Ovary (tissue), 3 donors: ENCODE results near the gene ACAD8.

Experiments
- POLR2A ChIP-seq: fragments of 450-650 bp; IDR thresholded peaks from one replicate; pipeline ENCODE4 v1.6.1; 2017; ENCODE audit warnings: antibody characterized with exemption, mild to moderate bottlenecking, moderate library complexity
- TF ChIP-seq, protein P1 (sequence below), 3 donors: fragments of 450-650 bp in 2 of 3; fragments of 200-600 bp in 1 of 3; IDR thresholded peaks; one replicate each; pipeline versions ENCODE4 v1.5.1 to v1.8.0; 2016 to 2022; ENCODE audit warnings: antibody characterized with exemption in 3 of 3, mild to moderate bottlenecking in 1 of 3
- donor health status: DM: no; HTN: no; CAD: no.

DNA sequence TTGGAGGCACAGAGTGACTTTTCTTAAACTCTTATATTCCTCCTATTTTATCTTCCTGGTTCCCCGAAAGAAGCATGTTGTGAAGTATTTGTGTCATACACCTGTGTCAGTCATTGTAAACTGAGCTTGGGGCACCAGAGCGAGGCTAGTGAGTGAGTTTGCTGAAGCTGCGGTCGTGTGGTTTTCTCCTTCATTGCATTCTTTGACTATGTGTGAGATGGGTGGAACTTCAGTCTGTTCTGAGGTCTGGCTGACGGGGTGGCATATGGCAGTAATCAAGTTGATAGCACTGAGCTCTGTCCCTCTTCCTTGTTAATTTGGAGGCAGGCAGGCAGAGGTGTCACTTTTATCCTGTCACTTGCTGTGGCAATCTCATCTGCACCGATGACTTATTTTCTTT is 24.7 kb upstream of the ACAD8 start:
- TF ChIP-seq, protein P1, sequence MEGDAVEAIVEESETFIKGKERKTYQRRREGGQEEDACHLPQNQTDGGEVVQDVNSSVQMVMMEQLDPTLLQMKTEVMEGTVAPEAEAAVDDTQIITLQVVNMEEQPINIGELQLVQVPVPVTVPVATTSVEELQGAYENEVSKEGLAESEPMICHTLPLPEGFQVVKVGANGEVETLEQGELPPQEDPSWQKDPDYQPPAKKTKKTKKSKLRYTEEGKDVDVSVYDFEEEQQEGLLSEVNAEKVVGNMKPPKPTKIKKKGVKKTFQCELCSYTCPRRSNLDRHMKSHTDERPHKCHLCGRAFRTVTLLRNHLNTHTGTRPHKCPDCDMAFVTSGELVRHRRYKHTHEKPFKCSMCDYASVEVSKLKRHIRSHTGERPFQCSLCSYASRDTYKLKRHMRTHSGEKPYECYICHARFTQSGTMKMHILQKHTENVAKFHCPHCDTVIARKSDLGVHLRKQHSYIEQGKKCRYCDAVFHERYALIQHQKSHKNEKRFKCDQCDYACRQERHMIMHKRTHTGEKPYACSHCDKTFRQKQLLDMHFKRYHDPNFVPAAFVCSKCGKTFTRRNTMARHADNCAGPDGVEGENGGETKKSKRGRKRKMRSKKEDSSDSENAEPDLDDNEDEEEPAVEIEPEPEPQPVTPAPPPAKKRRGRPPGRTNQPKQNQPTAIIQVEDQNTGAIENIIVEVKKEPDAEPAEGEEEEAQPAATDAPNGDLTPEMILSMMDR (IDR thresholded peaks at IDR 0.05) = no peak
- no peak for TF ChIP-seq POLR2A
